H1 (cell line): ENCODE measurements around the gene SLC1A1. TPM values are rescaled to one million over a fixed set of nuclear protein-coding genes. Genes with fewer than 3 reads are reported as not detected.
A peak's percentile ranks its signal among the peaks of the same experiment; 100 is the strongest.
"Not testable (repeated sequence)": the region's sequence is repeated elsewhere in the genome, so short reads cannot be mapped to it uniquely, and the experiment has no call there.

Source experiments
- CTCF ChIA-PET: fragments of 300-600 bp; sonication (Branson Sonifier 250); formaldehyde crosslinking; loops from one replicate; lab custom pipeline; 2021; ENCODE audit not compliant: partially characterized antibody; lab: Charles Lee
- POLR2A ChIA-PET: fragments of 300-600 bp; sonication (Branson Sonifier 250); formaldehyde crosslinking; loops from one replicate; lab custom pipeline; 2021; ENCODE audit warnings: inconsistent platforms; ENCODE audit not compliant: partially characterized antibody; lab: Charles Lee
- DNase-seq, 2 experiments: peaks; one replicate each; pipeline versions ENCODE4 v3.0.0 to v3.0.0-alpha.2; 2010 to 2022; ENCODE audit warnings: low spot score in 2 of 2, low read depth in 1 of 2, mixed read lengths in 1 of 2
- FAIRE-seq: peaks from 2 replicates; lab custom pipeline; 2011; peaks lifted over from hg19 to GRCh38; lab: Jason Lieb, UNC
- H2AFZ ChIP-seq: 2 replicates; pipeline ENCODE4 v1.8.1; 2012; ENCODE audit warnings: low read length, inconsistent platforms
- H2AK5ac ChIP-seq: 2 replicates; pipeline ENCODE4 v1.6.1; 2013; ENCODE audit warnings: low read depth, low read length
- H2BK120ac ChIP-seq: replicated peaks from 2 replicates; pipeline ENCODE3; 2013; ENCODE audit warnings: low read depth, low read length, inconsistent platforms
- H2BK12ac ChIP-seq: 2 replicates; pipeline ENCODE4 v1.6.1; 2013; ENCODE audit warnings: low read depth, low read length
- H2BK15ac ChIP-seq: 2 replicates; pipeline ENCODE4 v1.6.1; 2013; ENCODE audit warnings: low read length
- H2BK20ac ChIP-seq: 2 replicates; pipeline ENCODE4 v1.6.1; 2013; ENCODE audit warnings: low read length
- H2BK5ac ChIP-seq: 2 replicates; pipeline ENCODE4 v1.6.1; 2013; ENCODE audit warnings: low read depth, low read length
- H3K14ac ChIP-seq: 2 replicates; pipeline ENCODE4 v1.6.1; 2013; ENCODE audit warnings: inconsistent platforms; ENCODE audit not compliant: insufficient read length
- H3K18ac ChIP-seq: 2 replicates; pipeline ENCODE4 v1.6.1; 2013; ENCODE audit warnings: low read length; ENCODE audit errors: extremely low read depth
- H3K23ac ChIP-seq: 2 replicates; pipeline ENCODE4 v1.6.1; 2013; ENCODE audit warnings: inconsistent platforms; ENCODE audit not compliant: insufficient read length
- H3K23me2 ChIP-seq: 2 replicates; pipeline ENCODE4 v1.6.1; 2013; ENCODE audit warnings: low read depth, low read length
- H3K27ac ChIP-seq: 2 replicates; pipeline ENCODE4 v1.6.1; 2011; ENCODE audit warnings: low read depth, low read length, inconsistent platforms
- H3K27me3 ChIP-seq, 4 experiments: replicated peaks in 1 of 4; 1 replicate in 1 of 4; 2 replicates in 3 of 4; pipeline versions ENCODE4 v1.6.1 to v1.8.1; 2011 to 2013; ENCODE audit warnings: low read length in 3 of 4, mild to moderate bottlenecking in 3 of 4, inconsistent platforms in 2 of 4, mixed read lengths in 2 of 4, moderate library complexity in 1 of 4; ENCODE audit not compliant: control insufficient read depth in 3 of 4, insufficient read depth in 3 of 4; ENCODE audit errors: extremely low read depth in 1 of 4
- H3K36me3 ChIP-seq, 4 experiments: 2 replicates each; pipeline versions ENCODE4 v1.6.1 to v1.8.1; 2011 to 2013; ENCODE audit warnings: mild to moderate bottlenecking in 4 of 4, low read length in 3 of 4, moderate library complexity in 2 of 4, control low read depth in 1 of 4, inconsistent platforms in 1 of 4; ENCODE audit not compliant: insufficient read depth in 4 of 4, control insufficient read depth in 2 of 4
- H3K4ac ChIP-seq: replicated peaks from 2 replicates; pipeline ENCODE3; 2013; ENCODE audit warnings: low read length, low read depth, mixed read lengths, inconsistent platforms; ENCODE audit not compliant: insufficient read length
- H3K4me1 ChIP-seq, 4 experiments: replicated peaks in 1 of 4; 1 replicate in 1 of 4; 2 replicates in 3 of 4; pipeline versions ENCODE4 v1.6.1 to v1.8.1; 2011 to 2013; ENCODE audit warnings: low read length in 3 of 4, inconsistent platforms in 2 of 4, mixed read lengths in 1 of 4; ENCODE audit not compliant: insufficient read depth in 4 of 4, control insufficient read depth in 3 of 4
- H3K4me2 ChIP-seq, 2 experiments: 2 replicates each; pipeline versions ENCODE4 v1.6.1 to v1.8.1; 2011 to 2013; ENCODE audit warnings: low read depth in 2 of 2, low read length in 2 of 2, control low read depth in 1 of 2, inconsistent platforms in 1 of 2, mild to moderate bottlenecking in 1 of 2; ENCODE audit not compliant: insufficient read depth in 1 of 2
- H3K4me3 ChIP-seq, 4 experiments: fragments of 200-600, 300-600 bp in 1 of 4; sonication (generic), shearing (Covaris generic), sonication (Bioruptor Twin) in 1 of 4; 2 replicates each; pipeline versions ENCODE4 v1.5.1 to v1.8.1; 2011 to 2016; ENCODE audit warnings: low read length in 4 of 4, low read depth in 3 of 4, control low read depth in 2 of 4, inconsistent platforms in 2 of 4, mild to moderate bottlenecking in 2 of 4, mixed read lengths in 1 of 4, moderate library complexity in 1 of 4; ENCODE audit not compliant: insufficient read depth in 2 of 4; ENCODE audit errors: extremely low read depth in 1 of 4
- H3K56ac ChIP-seq: replicated peaks from 2 replicates; pipeline ENCODE3; 2013; ENCODE audit warnings: low read depth, mild to moderate bottlenecking, mixed read lengths, low read length, inconsistent platforms; ENCODE audit not compliant: insufficient read length
- H3K79me1 ChIP-seq: 2 replicates; pipeline ENCODE4 v1.6.1; 2013; ENCODE audit warnings: low read depth, low read length, control low read depth
- H3K79me2 ChIP-seq, 2 experiments: 2 replicates each; pipeline versions ENCODE4 v1.6.1 to v1.8.1; 2012 to 2013; ENCODE audit warnings: low read length in 2 of 2, mild to moderate bottlenecking in 2 of 2, inconsistent platforms in 1 of 2; ENCODE audit not compliant: insufficient read depth in 2 of 2, control insufficient read depth in 1 of 2
- H3K9ac ChIP-seq, 4 experiments: replicated peaks in 1 of 4; 1 replicate in 1 of 4; 2 replicates in 3 of 4; pipeline versions ENCODE4 v1.6.1 to v1.8.1; 2011 to 2013; ENCODE audit warnings: low read depth in 3 of 4, low read length in 3 of 4, control low read depth in 2 of 4, mild to moderate bottlenecking in 2 of 4, moderate library complexity in 2 of 4, inconsistent platforms in 1 of 4; ENCODE audit errors: extremely low read depth in 1 of 4
- H3K9me3 ChIP-seq, 2 experiments: 2 replicates each; pipeline versions ENCODE4 v1.6.1 to v1.8.1; 2012 to 2013; ENCODE audit warnings: mild to moderate bottlenecking in 2 of 2, moderate library complexity in 2 of 2, control low read depth in 1 of 2, inconsistent platforms in 1 of 2, low read depth in 1 of 2, low read length in 1 of 2, mixed read lengths in 1 of 2; ENCODE audit not compliant: insufficient read depth in 2 of 2
- H4K20me1 ChIP-seq, 2 experiments: replicated peaks in 1 of 2; 2 replicates each; pipeline versions ENCODE3 to v1.8.1; 2011 to 2013; ENCODE audit warnings: inconsistent platforms in 2 of 2, low read length in 2 of 2, mild to moderate bottlenecking in 1 of 2; ENCODE audit not compliant: insufficient read depth in 2 of 2, control insufficient read depth in 1 of 2
- H4K5ac ChIP-seq: 2 replicates; pipeline ENCODE4 v1.6.1; 2013; ENCODE audit warnings: low read length, low read depth, mixed read lengths, inconsistent platforms; ENCODE audit not compliant: insufficient read length
- H4K8ac ChIP-seq: 2 replicates; pipeline ENCODE4 v1.8.0; 2013; ENCODE audit warnings: mild to moderate bottlenecking, moderate library complexity, low read length, inconsistent platforms; ENCODE audit not compliant: insufficient read depth; ENCODE audit errors: extremely low read depth
- H4K91ac ChIP-seq: replicated peaks from 2 replicates; pipeline ENCODE3; 2013; ENCODE audit warnings: low read length, mixed read lengths, inconsistent platforms; ENCODE audit not compliant: insufficient read length
- WGBS, 2 experiments: shearing (Covaris generic) in 1 of 2; methylation state at CpG; one replicate each; pipeline versions ENCODE4 v1.1.6 to v1.1.7; 2013 to 2015; ENCODE audit warnings: low lambda C conversion rate in 2 of 2, mixed read lengths in 2 of 2, inconsistent platforms in 1 of 2, low coverage in 1 of 2, missing lambda C conversion rate in 1 of 2; ENCODE audit not compliant: insufficient replicate concordance in 2 of 2, insufficient coverage in 1 of 2, insufficient read length in 1 of 2; ENCODE audit errors: extremely low coverage in 1 of 2, missing lambda C conversion rate in 1 of 2; 5-methylcytosine and 5-hydroxymethylcytosine counted together
- polyA plus RNA-seq, 7 experiments: library from polyadenylated mRNA; depleted of rRNA in 3 of 7; stranded (reverse) in 5 of 7; unstranded in 2 of 7; fragments of >200 nt in 5 of 7; fragments of 200-250 nt in 2 of 7; gene quantifications; 1 replicate in 5 of 7; 2 replicates in 1 of 7; 4 replicates in 1 of 7; pipeline versions ENCODE4 v1.2.1 to v1.2.3, GENCODE V29; 2011 to 2013; ENCODE audit warnings: missing spikeins in 2 of 7, mixed read lengths in 2 of 7
- total RNA-seq: library from RNA; stranded (reverse); fragmentation: NEBNext Ultra II Directional; extraction: Animal tissue kit (Norgen Biotek cat#: 25700); gene quantifications from 2 replicates; pipeline ENCODE4 v1.2.1, GENCODE V29; 2021

SLC1A1 gene
- total and polyA plus RNA-seq, 2 of the 8 experiments (the other 6 are each of a cell fraction or from before 2014, with no cell fraction given), result 4.7 to 11.7 TPM

DNA sequence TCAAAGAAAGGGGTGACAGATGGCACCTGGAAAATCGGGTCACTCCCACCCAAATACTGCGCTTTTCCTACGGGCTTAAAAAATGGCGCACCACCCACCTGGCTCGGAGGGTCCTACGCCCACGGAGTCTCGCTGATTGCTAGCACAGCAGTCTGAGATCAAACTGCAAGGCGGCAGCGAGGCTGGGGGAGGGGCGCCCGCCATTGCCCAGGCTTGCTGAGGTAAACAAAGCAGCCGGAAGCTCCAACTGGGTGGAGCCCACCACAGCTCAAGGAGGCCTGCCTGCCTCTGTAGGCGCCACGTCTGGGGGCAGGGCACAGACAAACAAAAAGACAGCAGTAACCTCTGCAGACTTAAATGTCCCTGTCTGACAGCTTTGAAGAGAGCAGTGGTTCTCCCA lies 115.8 kb downstream of the SLC1A1 start:
- not testable (repeated sequence) for H2BK12ac ChIP-seq, H3K9me3 ChIP-seq, H2BK20ac ChIP-seq, H3K4me2 ChIP-seq, H3K79me2 ChIP-seq, H3K18ac ChIP-seq, H3K4ac ChIP-seq, H3K4me3 ChIP-seq, H3K23me2 ChIP-seq, H2AFZ ChIP-seq, H2BK15ac ChIP-seq, FAIRE-seq, H3K27me3 ChIP-seq, H3K4me1 ChIP-seq, H2BK120ac ChIP-seq, H2BK5ac ChIP-seq, H3K56ac ChIP-seq, H3K9ac ChIP-seq, H3K79me1 ChIP-seq, H3K36me3 ChIP-seq, H4K91ac ChIP-seq, H3K23ac ChIP-seq, H3K14ac ChIP-seq, H3K27ac ChIP-seq, H4K5ac ChIP-seq, H2AK5ac ChIP-seq, H4K20me1 ChIP-seq
- 75% methylated on average over 11 of the region's 15 CpGs; no CpG with 5 or more reads in 1 of the 2 experiments for whole genome bisulfite sequencing, 2 experiments
- POLR2A ChIA-PET, result interaction anchor here (0.8 kb wide), 1 partner anchor 14 kb away, joined by 3 read pairs; no protein-coding TSS in a partner anchor
- CTCF ChIA-PET, result interaction anchor here (7.4 kb wide), 1 partner anchor 32 kb away, joined by 68 read pairs; no protein-coding TSS in a partner anchor
- peak in 1 of 2 experiments; percentile 59 for DNase-seq
- H4K8ac ChIP-seq, result 0 out of 2 replicates have a peak overlapping the region, but pooled peaks have one; percentile 85
